Measurements from ENCODE around the gene NIT2. TPM values are rescaled to one million over a fixed set of nuclear protein-coding genes. Genes with fewer than 3 reads are reported as not detected.

Gene NIT2
- polyA plus RNA-seq, 1 donor from 2014 or later: 17.2 TPM

DNA sequence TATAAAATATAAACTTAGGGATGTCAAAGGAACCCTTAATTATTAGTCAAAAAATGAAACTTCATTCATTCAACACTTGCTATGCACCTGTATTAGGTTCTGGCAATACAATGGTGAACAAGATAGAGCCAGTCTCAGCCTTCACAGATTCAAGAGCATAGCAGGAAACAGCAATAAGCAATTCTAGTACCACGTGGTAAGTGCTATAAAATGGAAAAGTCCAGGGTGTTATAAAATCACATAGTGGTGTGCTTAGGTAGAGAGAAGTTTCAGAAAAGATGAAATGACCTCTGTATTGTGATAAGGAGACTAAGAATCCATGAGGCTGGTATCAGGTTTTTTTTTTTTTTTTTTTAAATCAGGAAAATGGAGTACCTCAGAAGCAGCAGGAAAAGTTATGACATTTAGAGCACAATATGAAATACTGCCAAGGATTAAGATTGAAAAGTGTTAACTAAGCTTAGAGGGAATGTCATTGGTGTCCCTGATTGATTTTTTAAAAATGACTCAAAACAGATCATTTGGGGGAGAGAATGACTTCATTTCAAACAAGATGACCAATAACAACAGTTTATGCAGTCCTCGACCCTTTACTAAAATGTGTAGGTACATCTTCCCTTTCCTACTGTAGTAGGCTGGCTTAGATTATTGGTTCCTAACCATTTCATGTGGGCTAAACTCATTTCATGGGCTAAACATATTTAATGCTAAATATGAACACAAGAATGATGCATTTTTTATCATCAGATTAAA is 61.3 kb downstream of the NIT2 start:
- Histone ChIP-seq H3K9me2 (ENCODE audit: insufficient read depth, low read length) (no peaks in the 10 kb centered on the region), H3K9me3 (ENCODE audit: low read length) (no peaks in the 10 kb centered on the region), H3K9ac (ENCODE audit: low read length) (no peak overlapping the region), H3K36me3 (ENCODE audit: insufficient read depth, low read length) (no peaks in the 10 kb centered on the region), H2AFZ (ENCODE audit: low read depth, low read length) (no peak overlapping the region), H3K27me3 (ENCODE audit: insufficient read depth, low read depth, low read length) (no peaks in the 10 kb centered on the region), H3K27ac (ENCODE audit: low read length) (no peak overlapping the region), H3K4me2 (ENCODE audit: low read length) (no peak overlapping the region), H3K4me3 (ENCODE audit: low read length) (no peak overlapping the region), H3F3A (ENCODE audit: insufficient read depth, low read length, poor library complexity, severe bottlenecking) (peaks cover 4% of the 10 kb centered on the region), H4K20me1 (ENCODE audit: insufficient read depth) (no peaks in the 10 kb centered on the region), H3K79me2 (replicated peaks; ENCODE audit: insufficient read depth, low read length) (peaks cover 63% of the 10 kb centered on the region)
- TF ChIP-seq RAD21 (conservative IDR thresholded peaks at IDR 0.05) (no peak), POLR2AphosphoS5 (IDR thresholded peaks at IDR 0.05) (no peak), MXI1 (conservative IDR thresholded peaks at IDR 0.05; ENCODE audit: poor library complexity, severe bottlenecking) (no peak), EZH2 (IDR thresholded peaks at IDR 0.05; ENCODE audit: borderline replicate concordance, insufficient read depth, low read length, poor library complexity, severe bottlenecking) (no peak), TAF1 (IDR thresholded peaks at IDR 0.05; ENCODE audit: low read depth) (no peak), SMC3 (conservative IDR thresholded peaks at IDR 0.05; ENCODE audit: poor library complexity) (no peak), EP300 (conservative IDR thresholded peaks at IDR 0.05; ENCODE audit: poor library complexity, severe bottlenecking) (no peak)
- TF ChIP-seq, protein P1, sequence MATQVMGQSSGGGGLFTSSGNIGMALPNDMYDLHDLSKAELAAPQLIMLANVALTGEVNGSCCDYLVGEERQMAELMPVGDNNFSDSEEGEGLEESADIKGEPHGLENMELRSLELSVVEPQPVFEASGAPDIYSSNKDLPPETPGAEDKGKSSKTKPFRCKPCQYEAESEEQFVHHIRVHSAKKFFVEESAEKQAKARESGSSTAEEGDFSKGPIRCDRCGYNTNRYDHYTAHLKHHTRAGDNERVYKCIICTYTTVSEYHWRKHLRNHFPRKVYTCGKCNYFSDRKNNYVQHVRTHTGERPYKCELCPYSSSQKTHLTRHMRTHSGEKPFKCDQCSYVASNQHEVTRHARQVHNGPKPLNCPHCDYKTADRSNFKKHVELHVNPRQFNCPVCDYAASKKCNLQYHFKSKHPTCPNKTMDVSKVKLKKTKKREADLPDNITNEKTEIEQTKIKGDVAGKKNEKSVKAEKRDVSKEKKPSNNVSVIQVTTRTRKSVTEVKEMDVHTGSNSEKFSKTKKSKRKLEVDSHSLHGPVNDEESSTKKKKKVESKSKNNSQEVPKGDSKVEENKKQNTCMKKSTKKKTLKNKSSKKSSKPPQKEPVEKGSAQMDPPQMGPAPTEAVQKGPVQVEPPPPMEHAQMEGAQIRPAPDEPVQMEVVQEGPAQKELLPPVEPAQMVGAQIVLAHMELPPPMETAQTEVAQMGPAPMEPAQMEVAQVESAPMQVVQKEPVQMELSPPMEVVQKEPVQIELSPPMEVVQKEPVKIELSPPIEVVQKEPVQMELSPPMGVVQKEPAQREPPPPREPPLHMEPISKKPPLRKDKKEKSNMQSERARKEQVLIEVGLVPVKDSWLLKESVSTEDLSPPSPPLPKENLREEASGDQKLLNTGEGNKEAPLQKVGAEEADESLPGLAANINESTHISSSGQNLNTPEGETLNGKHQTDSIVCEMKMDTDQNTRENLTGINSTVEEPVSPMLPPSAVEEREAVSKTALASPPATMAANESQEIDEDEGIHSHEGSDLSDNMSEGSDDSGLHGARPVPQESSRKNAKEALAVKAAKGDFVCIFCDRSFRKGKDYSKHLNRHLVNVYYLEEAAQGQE (IDR thresholded peaks at IDR 0.05; ENCODE audit: borderline replicate concordance): no peak
- TF ChIP-seq, protein P2, sequence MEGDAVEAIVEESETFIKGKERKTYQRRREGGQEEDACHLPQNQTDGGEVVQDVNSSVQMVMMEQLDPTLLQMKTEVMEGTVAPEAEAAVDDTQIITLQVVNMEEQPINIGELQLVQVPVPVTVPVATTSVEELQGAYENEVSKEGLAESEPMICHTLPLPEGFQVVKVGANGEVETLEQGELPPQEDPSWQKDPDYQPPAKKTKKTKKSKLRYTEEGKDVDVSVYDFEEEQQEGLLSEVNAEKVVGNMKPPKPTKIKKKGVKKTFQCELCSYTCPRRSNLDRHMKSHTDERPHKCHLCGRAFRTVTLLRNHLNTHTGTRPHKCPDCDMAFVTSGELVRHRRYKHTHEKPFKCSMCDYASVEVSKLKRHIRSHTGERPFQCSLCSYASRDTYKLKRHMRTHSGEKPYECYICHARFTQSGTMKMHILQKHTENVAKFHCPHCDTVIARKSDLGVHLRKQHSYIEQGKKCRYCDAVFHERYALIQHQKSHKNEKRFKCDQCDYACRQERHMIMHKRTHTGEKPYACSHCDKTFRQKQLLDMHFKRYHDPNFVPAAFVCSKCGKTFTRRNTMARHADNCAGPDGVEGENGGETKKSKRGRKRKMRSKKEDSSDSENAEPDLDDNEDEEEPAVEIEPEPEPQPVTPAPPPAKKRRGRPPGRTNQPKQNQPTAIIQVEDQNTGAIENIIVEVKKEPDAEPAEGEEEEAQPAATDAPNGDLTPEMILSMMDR (IDR thresholded peaks at IDR 0.05; ENCODE audit: poor library complexity, severe bottlenecking): no peak

DNA sequence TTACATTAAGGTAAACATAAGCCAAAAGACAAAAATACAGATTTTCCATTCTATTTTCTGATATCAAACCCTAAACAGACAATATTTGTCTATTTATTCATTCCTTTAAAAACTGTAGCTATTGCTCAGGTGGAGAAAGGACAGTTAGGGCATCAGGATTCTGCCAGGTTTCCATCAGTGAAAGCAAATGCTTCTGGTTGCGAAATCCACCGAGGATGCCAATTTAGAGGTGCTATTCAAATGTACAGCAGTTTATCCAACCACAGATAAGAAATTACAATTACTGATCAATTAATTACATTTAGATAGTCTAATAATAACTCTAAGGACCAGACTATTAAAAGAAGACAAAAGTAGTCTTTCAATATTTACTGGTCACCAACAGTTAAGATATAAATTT is 62.4 kb downstream of the NIT2 start:
- Histone ChIP-seq H2AFZ (ENCODE audit: low read depth, low read length) (no peak overlapping the region), H3K79me2 (replicated peaks; ENCODE audit: insufficient read depth, low read length) (peaks cover 63% of the 10 kb centered on the region), H3K4me3 (ENCODE audit: low read length) (peak overlapping the region; percentile 0), H3K27ac (ENCODE audit: low read length) (no peak overlapping the region), H3K9me3 (ENCODE audit: low read length) (no peaks in the 10 kb centered on the region), H3K36me3 (ENCODE audit: insufficient read depth, low read length) (no peaks in the 10 kb centered on the region), H3K4me2 (ENCODE audit: low read length) (no peak overlapping the region), H4K20me1 (ENCODE audit: insufficient read depth) (no peaks in the 10 kb centered on the region), H3K9me2 (ENCODE audit: insufficient read depth, low read length) (no peaks in the 10 kb centered on the region), H3K9ac (ENCODE audit: low read length) (no peak overlapping the region), H3F3A (ENCODE audit: insufficient read depth, low read length, poor library complexity, severe bottlenecking) (peaks cover 4% of the 10 kb centered on the region), H3K27me3 (ENCODE audit: insufficient read depth, low read depth, low read length) (no peaks in the 10 kb centered on the region)
- TF ChIP-seq EZH2 (IDR thresholded peaks at IDR 0.05; ENCODE audit: borderline replicate concordance, insufficient read depth, low read length, poor library complexity, severe bottlenecking) (no peak), TAF1 (IDR thresholded peaks at IDR 0.05; ENCODE audit: low read depth) (no peak), SMC3 (conservative IDR thresholded peaks at IDR 0.05; ENCODE audit: poor library complexity) (no peak), MXI1 (conservative IDR thresholded peaks at IDR 0.05; ENCODE audit: poor library complexity, severe bottlenecking) (no peak), POLR2AphosphoS5 (IDR thresholded peaks at IDR 0.05) (no peak), RAD21 (conservative IDR thresholded peaks at IDR 0.05) (no peak), EP300 (conservative IDR thresholded peaks at IDR 0.05; ENCODE audit: poor library complexity, severe bottlenecking) (no peak)
- TF ChIP-seq, protein P1 (IDR thresholded peaks at IDR 0.05; ENCODE audit: borderline replicate concordance): no peak
- TF ChIP-seq, protein P2 (IDR thresholded peaks at IDR 0.05; ENCODE audit: poor library complexity, severe bottlenecking): no peak
